ENCODE measurements around the gene DDX18.
"Not testable (repeated sequence)": the region's sequence is repeated elsewhere in the genome, so short reads cannot be mapped to it uniquely, and the experiment has no call there.

DDX18 gene

GRCh38 chr2:117814417-117815264 lies at the start of gene DDX18:
Gene DDX18, plus strand, starts transcription at chr2:117814691. Its CDS starts 87 bp downstream, at chr2:117814778.
- peak; percentile 74 for DNase-seq (ENCODE audit: low spot score)

- no peak for DNase-seq (ENCODE audit: low spot score)
These were observed 43.8 kb upstream of the DDX18 start for GRCh38 chr2:117770730-117771129.

- peak; percentile 15 for DNase-seq (ENCODE audit: low spot score)
These were observed 42.4 kb upstream of the DDX18 start for GRCh38 chr2:117771969-117772630.

- no peak for DNase-seq (ENCODE audit: low spot score)
These were observed 39.8 kb upstream of the DDX18 start for GRCh38 chr2:117774716-117775115.

GRCh38 chr2:117775703-117776219 lies 38.7 kb upstream of the DDX18 start:
- no peak for DNase-seq (ENCODE audit: low spot score)

GRCh38 chr2:117776888-117777287 lies 37.6 kb upstream of the DDX18 start:
- no peak for DNase-seq (ENCODE audit: low spot score)

GRCh38 chr2:117785740-117786139 lies 28.8 kb upstream of the DDX18 start:
- peak; percentile 29 for DNase-seq (ENCODE audit: low spot score)

GRCh38 chr2:117786520-117786919 lies 28.0 kb upstream of the DDX18 start:
- DNase-seq (ENCODE audit: low spot score) = no peak

GRCh38 chr2:117789505-117789904 lies 25.0 kb upstream of the DDX18 start:
- DNase-seq (ENCODE audit: low spot score) = no peak

- no peak for DNase-seq (ENCODE audit: low spot score)
These were observed 19.8 kb upstream of the DDX18 start for GRCh38 chr2:117794668-117795067.

GRCh38 chr2:117801826-117802225 lies 12.7 kb upstream of the DDX18 start:
- no peak for DNase-seq (ENCODE audit: low spot score)

GRCh38 chr2:117803644-117804325 lies 10.7 kb upstream of the DDX18 start:
- DNase-seq (ENCODE audit: low spot score) = not testable (repeated sequence)

- DNase-seq (ENCODE audit: low spot score) = no peak
These were observed 2.0 kb upstream of the DDX18 start for GRCh38 chr2:117812443-117812842.

- DNase-seq (ENCODE audit: low spot score) = no peak
These were observed 1.5 kb downstream of the DDX18 start for GRCh38 chr2:117815946-117816345.

GRCh38 chr2:117818921-117819320 lies 4.4 kb downstream of the DDX18 start:
- no peak for DNase-seq (ENCODE audit: low spot score)

GRCh38 chr2:117820444-117820843 lies 6.0 kb downstream of the DDX18 start:
- DNase-seq (ENCODE audit: low spot score) = no peak

GRCh38 chr2:117825437-117825836 lies 10.9 kb downstream of the DDX18 start:
- DNase-seq (ENCODE audit: low spot score) = no peak

- DNase-seq (ENCODE audit: low spot score) = not testable (repeated sequence)
These were observed 13.0 kb downstream of the DDX18 start for GRCh38 chr2:117827464-117827863.

GRCh38 chr2:117828870-117829269 lies 14.4 kb downstream of the DDX18 start:
- no peak for DNase-seq (ENCODE audit: low spot score)

- DNase-seq (ENCODE audit: low spot score) = no peak
These were observed 17.8 kb downstream of the DDX18 start for GRCh38 chr2:117832332-117832731.

- no peak for DNase-seq (ENCODE audit: low spot score)
These were observed 18.6 kb downstream of the DDX18 start for GRCh38 chr2:117832905-117833613.

GRCh38 chr2:117833911-117834310 lies 19.4 kb downstream of the DDX18 start:
- no peak for DNase-seq (ENCODE audit: low spot score)

All from HuH-7 (cell line).